Measurements from ENCODE around the gene UBTD2. TPM values are rescaled to one million over a fixed set of nuclear protein-coding genes. Genes with fewer than 3 reads are reported as not detected.
"Not testable (repeated sequence)": the region's sequence is repeated elsewhere in the genome, so short reads cannot be mapped to it uniquely, and the experiment has no call there.

UBTD2 gene
- total RNA-seq, 1 donor from 2014 or later: 45.9 TPM

DNA sequence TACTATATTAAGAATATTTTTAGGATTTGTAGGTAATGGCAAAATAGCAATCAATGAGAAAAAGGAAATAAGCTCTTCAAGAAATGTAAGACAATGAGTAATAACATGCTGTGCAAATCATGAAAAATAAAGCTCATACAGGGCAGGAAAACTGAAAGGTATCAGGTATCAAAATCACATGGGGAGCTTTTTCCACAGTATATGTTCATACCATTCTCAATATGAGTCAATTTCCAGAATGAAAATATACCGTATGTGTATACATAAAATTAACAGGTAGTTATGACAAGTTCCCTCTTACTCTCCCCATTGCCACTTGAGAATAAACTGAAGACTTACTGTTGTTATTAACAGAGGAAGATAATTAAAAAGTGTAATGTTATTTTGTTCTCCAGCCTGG lies 53.7 kb downstream of the UBTD2 start:
- no peaks in the 10 kb centered on the region for H3K27me3 ChIP-seq (ENCODE audit: control insufficient read depth in 3 of 3, insufficient read depth in 3 of 3, low read length in 3 of 3)
- no peaks in the 10 kb centered on the region for H3K9me3 ChIP-seq (ENCODE audit: control insufficient read depth in 3 of 3, low read length in 3 of 3)
- H3K4me3 ChIP-seq (ENCODE audit: low read length in 3 of 3): no peak overlapping the region
- H3K4me1 ChIP-seq (ENCODE audit: control insufficient read depth in 3 of 3, insufficient read depth in 3 of 3, low read length in 3 of 3): no peaks in the 10 kb centered on the region
- H3K27ac ChIP-seq (ENCODE audit: low read depth, low read length): no peak overlapping the region
- H3K36me3 ChIP-seq (ENCODE audit: control insufficient read depth in 3 of 3, insufficient read depth in 3 of 3, low read length in 3 of 3): peaks cover 0 to 5% (median 5%) of the 10 kb centered on the region in 3 donors
- no peak overlapping the region for H3K9ac ChIP-seq (ENCODE audit: low read depth in 1 of 3, low read length in 3 of 3)

DNA sequence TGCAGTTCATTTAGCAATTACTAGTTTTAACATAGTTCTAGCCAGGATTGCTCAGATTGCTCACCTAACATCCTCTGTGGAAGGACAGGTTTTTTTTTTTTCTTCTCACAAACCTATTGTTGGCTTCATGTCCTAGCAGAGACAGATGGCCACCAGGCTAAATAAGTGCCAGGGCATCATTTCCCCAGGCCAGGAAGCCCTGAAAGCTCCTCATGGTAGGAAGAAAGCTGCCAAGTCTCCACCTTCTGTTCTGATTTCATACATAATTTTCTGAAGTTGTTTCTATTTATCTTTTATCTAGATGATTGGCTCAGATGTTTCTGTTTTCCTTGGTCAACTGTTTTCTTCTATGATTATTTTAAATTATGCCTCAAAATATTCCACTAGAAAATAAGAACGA lies 58.6 kb downstream of the UBTD2 start:
- Histone ChIP-seq H3K4me1 (ENCODE audit: control insufficient read depth in 3 of 3, insufficient read depth in 3 of 3, low read length in 3 of 3) (no peaks in the 10 kb centered on the region), H3K27ac (ENCODE audit: low read depth, low read length) (no peak overlapping the region), H3K36me3 (ENCODE audit: control insufficient read depth in 3 of 3, insufficient read depth in 3 of 3, low read length in 3 of 3) (peaks cover 0 to 7% (median 3%) of the 10 kb centered on the region in 3 donors), H3K4me3 (ENCODE audit: low read length in 3 of 3) (no peak overlapping the region), H3K27me3 (ENCODE audit: control insufficient read depth in 3 of 3, insufficient read depth in 3 of 3, low read length in 3 of 3) (no peaks in the 10 kb centered on the region), H3K9me3 (ENCODE audit: control insufficient read depth in 3 of 3, low read length in 3 of 3) (no peaks in the 10 kb centered on the region), H3K9ac (ENCODE audit: low read depth in 1 of 3, low read length in 3 of 3) (no peak overlapping the region)

DNA sequence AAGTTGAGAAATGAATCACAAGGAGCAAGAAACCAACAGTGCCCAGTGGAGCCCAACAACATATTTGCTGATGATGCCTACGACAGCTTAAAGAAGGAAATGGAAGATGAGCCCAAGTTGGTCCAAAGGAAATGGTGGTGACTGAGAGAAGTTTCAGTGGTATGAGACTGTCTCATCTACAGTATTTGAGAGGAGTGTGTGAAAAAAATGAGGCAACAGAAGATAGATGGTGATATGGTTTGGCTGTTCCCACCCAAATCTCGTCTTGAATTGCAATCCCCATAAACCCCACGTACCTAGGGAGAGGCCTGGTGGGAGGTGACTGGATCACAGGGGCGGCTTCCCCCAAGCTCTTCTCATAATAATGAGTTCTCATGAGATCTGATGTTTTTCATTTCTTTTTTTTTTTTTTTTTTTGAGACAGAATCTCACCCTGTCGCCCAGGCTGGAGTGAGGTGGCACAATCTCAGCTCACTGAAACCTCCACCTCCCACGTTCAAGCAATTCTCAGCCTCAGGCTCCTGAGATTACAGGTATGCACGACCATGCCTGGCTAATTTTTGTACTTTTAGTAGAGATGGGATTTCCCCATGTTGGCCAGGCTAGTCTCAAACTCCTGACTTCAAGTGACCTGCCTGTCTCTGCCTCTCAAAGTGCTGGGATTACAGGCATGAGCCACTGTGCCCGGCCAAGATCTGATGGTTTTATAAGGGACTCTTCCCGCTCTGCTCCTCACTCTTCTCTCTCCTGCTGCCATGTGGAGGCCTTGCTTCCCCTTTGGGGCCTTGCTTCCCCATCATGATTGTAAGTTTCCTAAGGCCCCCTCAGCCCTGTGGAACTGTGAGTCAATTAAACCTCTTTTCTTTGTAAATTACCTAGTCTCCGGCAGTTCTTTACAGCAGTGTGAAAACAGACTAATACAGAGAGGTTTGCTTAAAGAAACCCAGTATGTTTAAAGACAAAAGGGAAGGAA lies 59.4 kb downstream of the UBTD2 start:
- H3K27ac ChIP-seq (ENCODE audit: low read depth, low read length): no peak overlapping the region
- no peaks in the 10 kb centered on the region for H3K4me1 ChIP-seq (ENCODE audit: control insufficient read depth in 3 of 3, insufficient read depth in 3 of 3, low read length in 3 of 3)
- H3K9ac ChIP-seq (ENCODE audit: low read depth in 1 of 3, low read length in 3 of 3): no peak overlapping the region
- H3K4me3 ChIP-seq (ENCODE audit: low read length in 3 of 3): no peak overlapping the region
- H3K9me3 ChIP-seq (ENCODE audit: control insufficient read depth in 3 of 3, low read length in 3 of 3): no peaks in the 10 kb centered on the region
- no peaks in the 10 kb centered on the region for H3K27me3 ChIP-seq (ENCODE audit: control insufficient read depth in 3 of 3, insufficient read depth in 3 of 3, low read length in 3 of 3)
- H3K36me3 ChIP-seq (ENCODE audit: control insufficient read depth in 3 of 3, insufficient read depth in 3 of 3, low read length in 3 of 3): peaks cover 0 to 11% (median 3%) of the 10 kb centered on the region in 3 donors

DNA sequence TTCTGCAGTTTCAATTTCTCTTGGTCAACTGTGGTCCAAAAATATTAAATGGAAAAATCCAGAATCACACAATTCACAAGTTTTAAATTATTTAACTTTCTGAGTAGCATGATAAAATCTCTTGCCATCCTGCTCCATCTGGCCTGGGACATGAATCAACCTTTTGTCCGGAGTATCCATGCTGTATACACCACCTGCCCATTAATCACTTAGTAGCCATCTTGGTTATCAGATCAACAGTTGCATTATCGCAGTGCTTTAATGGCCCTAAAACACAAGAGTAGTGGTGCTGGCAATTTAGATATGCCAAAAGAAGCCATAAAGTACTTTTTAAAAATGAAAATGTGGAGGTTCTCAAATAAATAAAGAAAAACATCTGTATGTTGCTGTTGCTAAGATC lies 64.3 kb downstream of the UBTD2 start:
- H3K9ac ChIP-seq (ENCODE audit: low read depth in 1 of 3, low read length in 3 of 3): no peak overlapping the region
- no peaks in the 10 kb centered on the region for H3K9me3 ChIP-seq (ENCODE audit: control insufficient read depth in 3 of 3, low read length in 3 of 3)
- H3K36me3 ChIP-seq (ENCODE audit: control insufficient read depth in 3 of 3, insufficient read depth in 3 of 3, low read length in 3 of 3): peaks cover 0 to 9% (median 3%) of the 10 kb centered on the region in 3 donors
- H3K4me1 ChIP-seq (ENCODE audit: control insufficient read depth in 3 of 3, insufficient read depth in 3 of 3, low read length in 3 of 3): no peaks in the 10 kb centered on the region
- H3K27me3 ChIP-seq (ENCODE audit: control insufficient read depth in 3 of 3, insufficient read depth in 3 of 3, low read length in 3 of 3): no peaks in the 10 kb centered on the region
- no peak overlapping the region for H3K27ac ChIP-seq (ENCODE audit: low read depth, low read length)
- H3K4me3 ChIP-seq (ENCODE audit: low read length in 3 of 3): no peak overlapping the region

DNA sequence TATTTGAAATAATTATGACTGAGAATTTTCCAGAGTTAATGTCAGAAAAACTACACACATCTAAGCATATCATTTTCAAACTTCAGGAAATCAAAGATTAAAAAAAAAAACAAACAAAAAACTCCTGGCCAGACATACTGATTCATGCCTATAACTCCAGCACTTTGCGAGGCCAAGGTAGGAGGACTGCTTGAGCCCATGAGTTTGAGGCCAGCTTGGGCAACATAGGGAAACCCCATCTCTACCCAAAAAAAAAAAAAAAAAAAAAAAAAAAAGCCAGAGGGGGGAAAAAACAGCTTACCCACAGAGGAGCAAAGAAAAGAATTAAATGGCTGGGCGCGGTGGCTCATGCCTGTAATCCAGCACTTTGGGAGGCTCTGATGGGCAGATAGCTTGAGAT lies 67.2 kb downstream of the UBTD2 start:
- Histone ChIP-seq H3K27ac (ENCODE audit: low read depth, low read length) (no peak overlapping the region), H3K4me1 (ENCODE audit: control insufficient read depth in 3 of 3, insufficient read depth in 3 of 3, low read length in 3 of 3) (no peaks in the 10 kb centered on the region), H3K36me3 (ENCODE audit: control insufficient read depth in 3 of 3, insufficient read depth in 3 of 3, low read length in 3 of 3) (peaks cover 3 to 11% (median 9%) of the 10 kb centered on the region in 3 donors), H3K4me3 (ENCODE audit: low read length in 3 of 3) (no peak overlapping the region), H3K9ac (ENCODE audit: low read depth in 1 of 3, low read length in 3 of 3) (no peak overlapping the region), H3K9me3 (ENCODE audit: control insufficient read depth in 3 of 3, low read length in 3 of 3) (no peaks in the 10 kb centered on the region), H3K27me3 (ENCODE audit: control insufficient read depth in 3 of 3, insufficient read depth in 3 of 3, low read length in 3 of 3) (no peaks in the 10 kb centered on the region)

DNA sequence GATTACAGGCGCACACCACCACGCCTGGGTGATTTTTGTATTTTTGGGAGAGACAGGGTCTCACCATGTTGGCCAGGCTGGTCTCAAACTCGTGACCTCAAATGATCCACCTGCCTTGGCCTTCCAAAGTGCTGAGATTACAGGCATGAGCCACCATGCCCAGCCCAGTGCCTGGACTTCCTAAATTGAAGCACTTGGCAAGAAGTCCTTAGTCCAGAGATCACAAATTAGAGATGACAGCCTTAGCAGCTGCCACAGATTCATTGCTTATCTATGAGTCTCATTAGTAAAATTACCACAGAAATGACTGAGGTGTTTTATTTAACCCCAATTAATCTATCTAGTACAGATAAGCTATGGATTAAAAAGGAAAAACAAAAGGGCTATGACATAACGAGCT lies 70.4 kb downstream of the UBTD2 start:
- Histone ChIP-seq H3K9ac (ENCODE audit: low read depth in 1 of 3, low read length in 3 of 3) (no peak overlapping the region), H3K27me3 (ENCODE audit: control insufficient read depth in 3 of 3, insufficient read depth in 3 of 3, low read length in 3 of 3) (no peaks in the 10 kb centered on the region), H3K9me3 (ENCODE audit: control insufficient read depth in 3 of 3, low read length in 3 of 3) (no peaks in the 10 kb centered on the region), H3K27ac (ENCODE audit: low read depth, low read length) (no peak overlapping the region), H3K4me3 (ENCODE audit: low read length in 3 of 3) (no peak overlapping the region), H3K4me1 (ENCODE audit: control insufficient read depth in 3 of 3, insufficient read depth in 3 of 3, low read length in 3 of 3) (no peaks in the 10 kb centered on the region), H3K36me3 (ENCODE audit: control insufficient read depth in 3 of 3, insufficient read depth in 3 of 3, low read length in 3 of 3) (peaks cover 0 to 17% (median 13%) of the 10 kb centered on the region in 3 donors)

DNA sequence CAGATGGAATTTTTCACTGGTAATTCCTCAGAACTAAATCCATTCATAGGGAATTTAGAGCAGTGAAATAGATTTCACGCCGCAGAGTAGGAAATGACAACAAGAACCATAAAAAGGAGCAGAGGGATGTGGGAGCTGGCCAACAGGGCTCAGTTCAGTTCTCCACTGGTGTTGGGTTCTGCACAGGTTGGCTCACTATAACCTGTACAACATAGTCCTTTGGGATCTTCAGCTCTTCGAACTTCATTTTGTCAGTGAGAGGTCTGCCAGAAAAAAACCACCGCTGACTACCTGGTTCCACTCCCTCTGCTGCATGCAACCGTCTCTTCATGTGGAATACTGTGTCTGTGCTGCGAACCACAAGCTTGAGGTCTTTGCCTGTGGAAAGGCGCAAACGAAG lies 71.9 kb downstream of the UBTD2 start:
- H3K9me3 ChIP-seq (ENCODE audit: control insufficient read depth in 3 of 3, low read length in 3 of 3): no peaks in the 10 kb centered on the region
- H3K4me3 ChIP-seq (ENCODE audit: low read length in 3 of 3): no peak overlapping the region
- H3K4me1 ChIP-seq (ENCODE audit: control insufficient read depth in 3 of 3, insufficient read depth in 3 of 3, low read length in 3 of 3): no peaks in the 10 kb centered on the region
- peaks cover 0 to 17% (median 13%) of the 10 kb centered on the region in 3 donors for H3K36me3 ChIP-seq (ENCODE audit: control insufficient read depth in 3 of 3, insufficient read depth in 3 of 3, low read length in 3 of 3)
- no peak overlapping the region for H3K9ac ChIP-seq (ENCODE audit: low read depth in 1 of 3, low read length in 3 of 3)
- H3K27ac ChIP-seq (ENCODE audit: low read depth, low read length): no peak overlapping the region
- no peaks in the 10 kb centered on the region for H3K27me3 ChIP-seq (ENCODE audit: control insufficient read depth in 3 of 3, insufficient read depth in 3 of 3, low read length in 3 of 3)

DNA sequence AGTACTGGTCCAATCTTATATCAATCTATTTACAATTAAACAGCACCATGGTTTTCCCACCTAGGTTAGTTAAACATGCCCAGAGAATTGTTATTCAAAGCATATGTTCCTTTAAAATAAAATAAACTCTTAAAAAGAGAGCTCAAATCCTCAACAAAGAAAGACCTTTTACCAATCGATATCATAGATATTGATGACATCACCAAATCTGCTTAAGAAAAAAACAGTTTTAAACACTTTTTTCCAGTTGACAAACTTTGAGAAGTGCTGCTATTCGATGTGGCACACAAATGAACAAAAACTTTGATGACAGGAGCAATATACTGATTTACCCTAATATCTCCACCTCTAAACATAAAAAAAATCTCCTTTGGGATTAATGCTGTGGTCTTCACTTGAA lies 73.8 kb downstream of the UBTD2 start:
- Histone ChIP-seq H3K27me3 (ENCODE audit: control insufficient read depth in 3 of 3, insufficient read depth in 3 of 3, low read length in 3 of 3) (no peaks in the 10 kb centered on the region), H3K27ac (ENCODE audit: low read depth, low read length) (no peak overlapping the region), H3K4me1 (ENCODE audit: control insufficient read depth in 3 of 3, insufficient read depth in 3 of 3, low read length in 3 of 3) (no peaks in the 10 kb centered on the region), H3K9me3 (ENCODE audit: control insufficient read depth in 3 of 3, low read length in 3 of 3) (no peaks in the 10 kb centered on the region), H3K9ac (ENCODE audit: low read depth in 1 of 3, low read length in 3 of 3) (no peak overlapping the region), H3K36me3 (ENCODE audit: control insufficient read depth in 3 of 3, insufficient read depth in 3 of 3, low read length in 3 of 3) (peaks cover 0 to 17% (median 13%) of the 10 kb centered on the region in 3 donors), H3K4me3 (ENCODE audit: low read length in 3 of 3) (no peak overlapping the region)

DNA sequence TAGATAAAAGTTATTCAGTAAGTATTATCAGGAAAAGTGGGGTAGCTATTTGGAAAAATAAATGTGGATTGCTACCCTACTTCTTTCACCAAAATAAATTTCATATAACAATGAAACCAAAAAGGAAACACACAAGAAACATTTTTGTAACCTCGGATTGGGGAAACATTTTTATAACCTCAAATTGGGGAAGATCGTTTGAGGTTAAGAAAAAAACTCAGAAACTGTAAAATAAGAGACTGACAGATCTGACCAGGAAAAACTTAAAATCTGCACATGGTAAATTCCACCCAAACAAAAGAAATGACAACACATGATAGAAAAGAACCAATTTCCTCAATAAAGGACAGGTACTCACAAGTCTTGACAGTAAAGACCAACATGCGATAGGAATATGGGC lies 76.1 kb downstream of the UBTD2 start:
- Histone ChIP-seq H3K36me3 (ENCODE audit: control insufficient read depth in 3 of 3, insufficient read depth in 3 of 3, low read length in 3 of 3) (peaks cover 0 to 17% (median 13%) of the 10 kb centered on the region in 3 donors), H3K27ac (ENCODE audit: low read depth, low read length) (no peak overlapping the region), H3K4me3 (ENCODE audit: low read length in 3 of 3) (no peak overlapping the region), H3K4me1 (ENCODE audit: control insufficient read depth in 3 of 3, insufficient read depth in 3 of 3, low read length in 3 of 3) (no peaks in the 10 kb centered on the region), H3K27me3 (ENCODE audit: control insufficient read depth in 3 of 3, insufficient read depth in 3 of 3, low read length in 3 of 3) (no peaks in the 10 kb centered on the region), H3K9ac (ENCODE audit: low read depth in 1 of 3, low read length in 3 of 3) (no peak overlapping the region), H3K9me3 (ENCODE audit: control insufficient read depth in 3 of 3, low read length in 3 of 3) (no peaks in the 10 kb centered on the region)

DNA sequence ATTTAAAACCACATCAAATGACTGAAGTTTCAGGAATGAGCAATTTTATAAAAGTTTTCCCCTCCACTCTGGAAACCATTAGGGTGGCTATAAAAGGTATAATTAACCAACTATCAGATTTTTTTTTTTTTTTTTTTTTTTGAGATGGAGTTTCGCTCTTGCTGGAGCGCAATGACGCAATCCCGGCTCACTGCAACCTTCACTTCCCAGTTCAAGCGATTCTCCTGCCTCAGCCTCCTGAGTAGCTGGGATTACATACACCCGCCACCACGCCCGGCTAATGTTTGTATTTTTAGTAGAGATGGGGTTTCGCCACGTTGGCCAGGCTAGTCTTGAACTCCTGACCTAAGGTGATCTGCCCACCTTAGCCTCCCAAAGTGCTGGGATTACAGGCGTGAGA lies 77.6 kb downstream of the UBTD2 start:
- H3K4me1 ChIP-seq (ENCODE audit: control insufficient read depth in 3 of 3, insufficient read depth in 3 of 3, low read length in 3 of 3); H3K27me3 ChIP-seq (ENCODE audit: control insufficient read depth in 3 of 3, insufficient read depth in 3 of 3, low read length in 3 of 3): not testable (repeated sequence)

More for the DNA sequence above, 77.6 kb downstream of the UBTD2 start:
- H3K27ac ChIP-seq (ENCODE audit: low read depth, low read length); H3K4me3 ChIP-seq (ENCODE audit: low read length in 3 of 3); H3K36me3 ChIP-seq (ENCODE audit: control insufficient read depth in 3 of 3, insufficient read depth in 3 of 3, low read length in 3 of 3); H3K9me3 ChIP-seq (ENCODE audit: control insufficient read depth in 3 of 3, low read length in 3 of 3); H3K9ac ChIP-seq (ENCODE audit: low read depth in 1 of 3, low read length in 3 of 3): not testable (repeated sequence)

Measured in skeletal muscle tissue (tissue), 4 donors.